Stromal cell of bone marrow (primary cell): Measurements from ENCODE around the gene TRIM6.
"Not testable (repeated sequence)": the region's sequence is repeated elsewhere in the genome, so short reads cannot be mapped to it uniquely, and the experiment has no call there.

Source experiments
- DNase-seq: peaks from one replicate; pipeline ENCODE4 v3.0.0-alpha.2; 2012; ENCODE audit warnings: low read depth

The TRIM6 gene

GRCh38 chr11:5596607-5597201 is at the start of gene TRIM6:
Gene TRIM6 (plus strand): TSS chr11:5596637. CDS start chr11:5596898, 261 bp downstream.
- DNase-seq = peak; percentile 18

DNA sequence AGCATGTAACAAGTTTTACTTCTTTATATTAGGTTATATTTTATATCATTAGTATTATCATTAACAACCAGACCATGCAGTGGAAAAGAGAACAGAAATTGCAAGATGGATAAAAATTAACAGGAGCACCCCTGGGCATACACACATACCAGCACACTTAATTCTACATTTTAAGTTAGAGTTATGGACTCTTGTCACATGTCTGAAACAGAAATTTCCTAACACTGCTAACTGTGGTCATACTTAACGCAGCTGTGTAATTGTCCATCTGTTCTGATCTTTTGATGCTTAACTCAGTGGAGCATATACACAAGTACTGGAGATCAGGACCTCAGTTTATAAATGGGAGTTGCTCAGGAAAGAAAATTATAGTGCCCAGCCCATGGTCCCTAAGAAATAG is 48.5 kb upstream of the TRIM6 start:
- DNase-seq = no peak

- no peak for DNase-seq
Observed at GRCh38 chr11:5548440-5548839, 48.0 kb upstream of the TRIM6 start, which contains the start of gene OR52H1. Gene OR52H1 (minus strand): TSS chr11:5548540. CDS start chr11:5545505, 3,035 bp downstream.

- DNase-seq = peak; percentile 36
Observed at GRCh38 chr11:5550440-5551095, 45.9 kb upstream of the TRIM6 start.

GRCh38 chr11:5553343-5553742 is 43.1 kb upstream of the TRIM6 start:
- no peak for DNase-seq

- DNase-seq = no peak
Observed at GRCh38 chr11:5556596-5557188, 39.7 kb upstream of the TRIM6 start.

DNA sequence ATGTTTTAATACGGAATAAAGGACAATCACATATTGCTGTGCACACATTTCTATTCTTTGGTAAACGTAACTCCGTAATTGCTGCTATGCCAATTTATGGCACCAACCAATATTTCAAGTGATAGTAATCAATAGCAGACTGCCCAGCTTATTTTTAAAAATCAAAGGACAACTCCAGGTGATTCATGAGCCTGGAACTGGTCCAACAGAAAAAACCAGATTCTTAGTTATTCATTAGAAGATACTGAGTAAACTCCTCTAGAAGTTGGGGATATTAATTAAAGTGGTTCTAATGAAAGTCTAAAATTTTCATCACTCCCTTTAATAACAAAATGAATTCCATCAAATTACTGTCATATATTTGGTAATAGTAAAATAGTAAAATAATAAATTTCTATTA is 38.7 kb upstream of the TRIM6 start:
- no peak for DNase-seq

DNA sequence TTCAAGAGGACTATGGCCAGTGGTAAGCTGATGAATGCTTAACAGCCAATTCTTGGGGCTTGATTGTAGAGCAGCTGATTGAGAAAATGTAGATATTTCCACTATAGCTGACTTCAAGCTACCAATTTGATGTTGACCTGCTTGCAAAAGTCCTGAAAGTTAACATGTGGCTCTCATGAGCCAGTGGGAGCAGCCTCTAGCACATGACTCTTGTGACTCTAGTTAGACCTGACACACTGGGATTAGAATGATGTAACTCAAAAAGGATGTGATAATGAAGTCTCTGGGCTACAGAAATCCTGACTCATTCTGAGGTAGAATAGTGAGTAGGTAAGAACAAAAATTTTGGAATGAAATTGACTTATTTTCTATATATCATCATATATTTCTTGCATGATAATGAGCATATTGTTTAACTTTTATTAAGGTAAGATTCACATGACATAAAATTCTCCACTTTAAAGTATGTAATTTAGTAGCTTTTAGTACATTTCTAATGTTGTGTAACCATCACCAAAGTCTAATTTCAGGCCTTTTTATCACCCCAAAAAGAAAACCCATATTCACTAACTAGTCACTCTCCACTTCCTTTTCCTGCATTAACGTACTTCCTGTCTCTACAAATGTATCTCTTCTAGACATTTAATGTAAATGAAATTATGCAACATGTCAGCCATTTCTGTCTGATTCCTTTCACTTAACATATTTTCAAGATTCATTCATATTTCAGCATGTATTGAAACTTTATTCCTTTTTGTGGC is 32.0 kb upstream of the TRIM6 start:
- no peak for DNase-seq

DNA sequence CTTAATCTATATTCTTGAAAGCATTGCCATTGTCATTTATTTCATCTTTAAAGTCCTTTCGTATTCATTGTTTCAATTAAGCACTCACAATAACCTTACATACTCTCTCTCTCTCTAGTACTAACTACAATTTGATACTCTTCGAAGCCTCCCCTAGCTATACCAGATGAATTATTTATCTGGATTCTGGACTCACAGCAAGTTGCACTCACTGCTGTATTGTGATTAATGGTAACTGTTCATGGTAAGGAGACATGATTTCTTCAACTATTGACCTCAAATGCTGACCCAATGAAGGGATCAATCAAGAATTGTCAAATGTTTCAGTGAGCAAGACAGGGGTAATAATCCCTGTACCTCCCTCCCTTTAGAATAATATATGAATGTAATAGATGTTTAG is 21.8 kb upstream of the TRIM6 start:
- no peak for DNase-seq

GRCh38 chr11:5575152-5575551 is 21.3 kb upstream of the TRIM6 start:
- no peak for DNase-seq

GRCh38 chr11:5577101-5577500 is 19.3 kb upstream of the TRIM6 start:
- DNase-seq = no peak

GRCh38 chr11:5580577-5580976 is 15.9 kb upstream of the TRIM6 start, which contains the start of gene OR52B6:
Gene OR52B6 (plus strand): TSS chr11:5580877. CDS start chr11:5580877, 0 bp downstream.
- DNase-seq = no peak

DNA sequence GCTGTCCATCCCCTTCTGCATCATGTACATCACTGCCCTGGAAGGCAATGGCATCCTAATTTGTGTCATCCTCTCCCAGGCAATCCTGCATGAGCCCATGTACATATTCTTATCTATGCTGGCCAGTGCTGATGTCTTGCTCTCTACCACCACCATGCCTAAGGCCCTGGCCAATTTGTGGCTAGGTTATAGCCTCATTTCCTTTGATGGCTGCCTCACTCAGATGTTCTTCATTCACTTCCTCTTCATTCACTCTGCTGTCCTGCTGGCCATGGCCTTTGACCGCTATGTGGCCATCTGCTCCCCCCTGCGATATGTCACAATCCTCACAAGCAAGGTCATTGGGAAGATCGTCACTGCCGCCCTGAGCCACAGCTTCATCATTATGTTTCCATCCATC is 15.4 kb upstream of the TRIM6 start:
- no peak for DNase-seq

GRCh38 chr11:5584458-5584857 is 12.0 kb upstream of the TRIM6 start:
- DNase-seq = not testable (repeated sequence)

DNA sequence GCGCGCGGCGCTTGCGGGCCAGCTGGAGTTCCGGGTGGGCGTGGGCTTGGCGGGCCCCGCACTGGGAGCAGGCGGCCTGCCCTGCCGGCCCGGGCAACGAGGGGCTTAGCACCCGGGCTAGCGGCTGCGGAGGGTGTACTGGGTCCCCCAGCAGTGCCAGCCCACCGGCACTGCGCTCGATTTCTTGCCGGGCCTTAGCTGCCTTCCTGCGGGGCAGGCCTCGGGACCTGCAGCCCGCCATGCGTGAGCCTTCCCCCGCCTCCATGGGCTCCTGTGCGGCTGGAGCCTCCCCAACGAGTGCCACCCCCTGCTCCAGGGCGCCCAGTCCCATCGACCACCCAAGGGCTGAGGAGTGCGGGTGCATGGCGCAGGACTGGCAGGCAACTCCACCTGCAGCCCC is 6.5 kb upstream of the TRIM6 start:
- not testable (repeated sequence) for DNase-seq

DNA sequence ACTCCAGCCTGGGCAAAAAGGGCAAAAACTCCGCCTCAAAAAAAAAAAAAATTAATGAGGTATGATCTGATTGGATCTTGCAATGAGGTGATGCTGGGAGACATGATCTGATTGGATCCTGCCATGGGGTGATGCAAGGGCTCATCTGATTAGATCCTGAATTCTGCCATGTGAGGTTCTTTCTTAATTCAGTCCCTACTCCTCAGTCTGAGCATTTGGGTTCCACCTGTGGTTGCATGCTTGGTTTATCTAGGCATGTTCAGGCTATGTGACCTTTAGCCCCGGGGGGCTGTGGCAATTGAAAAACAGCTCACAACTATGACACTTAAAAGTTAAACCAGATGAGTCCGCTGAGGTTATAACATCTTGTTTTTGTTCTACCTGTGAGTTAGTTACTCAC is 4.8 kb upstream of the TRIM6 start:
- DNase-seq = no peak

DNA sequence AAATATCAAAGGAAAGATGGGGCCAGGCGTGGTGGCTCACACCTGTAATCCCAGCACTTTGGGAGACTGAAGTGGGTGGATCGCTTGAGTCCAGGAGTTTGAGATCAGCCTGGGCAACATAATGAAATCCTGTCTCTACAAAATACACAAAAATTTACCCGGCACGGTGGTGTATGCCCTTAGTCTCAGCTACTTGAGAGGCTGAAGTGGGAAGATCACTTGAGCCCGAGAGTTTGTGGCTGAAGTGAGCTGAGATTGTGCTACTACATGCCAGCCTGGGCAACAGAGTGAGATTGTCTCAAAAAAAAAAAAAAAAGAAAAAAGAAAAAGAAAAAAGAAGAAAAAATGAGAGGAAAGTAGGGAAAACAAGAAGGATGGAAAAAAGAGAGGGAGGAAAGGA is 3.8 kb upstream of the TRIM6 start:
- no peak for DNase-seq

GRCh38 chr11:5593146-5593545 is 3.3 kb upstream of the TRIM6 start:
- DNase-seq = no peak

DNA sequence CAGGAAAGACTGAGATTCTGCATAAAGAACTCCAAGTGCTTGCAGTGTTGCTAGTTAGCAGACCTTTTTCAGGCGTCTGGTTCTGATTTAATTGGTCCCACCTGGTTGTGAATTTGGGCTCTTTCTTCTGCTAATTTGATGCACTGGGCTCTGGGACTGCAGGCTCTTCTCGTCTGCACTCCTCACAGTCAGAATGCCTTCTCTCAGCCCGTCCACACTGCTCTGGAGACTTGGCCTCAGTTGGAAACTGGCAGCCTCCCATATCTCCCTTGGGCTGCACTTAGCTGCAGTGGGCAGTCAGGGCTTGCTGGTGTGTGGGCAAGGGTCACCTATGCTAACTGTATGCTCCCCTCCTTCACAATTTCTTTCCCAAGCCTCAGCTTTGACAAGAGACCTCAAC is 1.5 kb downstream of the TRIM6 start:
- no peak for DNase-seq

DNA sequence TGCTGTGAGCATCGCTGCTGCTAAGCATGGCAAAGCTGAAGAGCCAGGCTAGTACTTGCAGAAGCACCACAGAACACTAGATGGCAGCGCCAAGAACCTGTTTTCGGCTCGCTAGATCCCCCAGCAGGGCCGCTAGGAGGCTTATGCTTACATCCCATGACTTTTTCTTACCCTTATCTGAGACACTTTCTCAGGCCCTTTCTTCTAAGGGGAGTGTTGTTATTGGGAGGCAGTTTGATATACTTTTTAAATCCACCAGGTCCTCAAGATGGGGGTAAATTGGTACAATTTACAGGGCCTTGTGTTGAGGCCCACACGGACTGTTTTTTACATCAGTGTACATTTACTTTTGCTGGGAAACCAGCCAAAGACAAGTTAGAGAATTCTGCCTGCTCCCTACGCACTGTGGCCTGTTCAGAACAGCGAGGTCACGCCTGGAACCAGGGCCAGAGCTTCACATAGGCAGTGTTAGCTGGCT is 4.0 kb downstream of the TRIM6 start:
- DNase-seq = peak; percentile 76

DNA sequence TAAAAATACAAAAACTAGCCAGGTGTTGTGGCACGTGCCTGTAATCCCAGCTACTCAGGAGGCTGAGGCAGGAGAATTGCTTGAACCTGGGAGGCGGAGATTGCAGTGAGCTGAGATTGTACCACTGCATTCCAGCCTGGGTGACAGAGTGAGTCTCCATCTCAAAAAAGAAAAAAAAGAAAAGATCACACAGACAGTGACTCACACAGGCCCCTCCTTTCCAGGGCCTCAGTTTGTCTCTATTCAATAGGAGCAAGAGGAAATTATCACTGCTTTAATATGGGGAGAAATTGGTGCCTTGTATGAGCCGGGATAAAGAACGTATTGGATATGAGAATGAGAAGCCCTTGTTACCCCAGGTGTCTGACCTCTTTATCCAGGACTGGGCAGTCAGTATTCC is 6.4 kb downstream of the TRIM6 start:
- DNase-seq = not testable (repeated sequence)

GRCh38 chr11:5603326-5603725 is 6.9 kb downstream of the TRIM6 start:
- no peak for DNase-seq

DNA sequence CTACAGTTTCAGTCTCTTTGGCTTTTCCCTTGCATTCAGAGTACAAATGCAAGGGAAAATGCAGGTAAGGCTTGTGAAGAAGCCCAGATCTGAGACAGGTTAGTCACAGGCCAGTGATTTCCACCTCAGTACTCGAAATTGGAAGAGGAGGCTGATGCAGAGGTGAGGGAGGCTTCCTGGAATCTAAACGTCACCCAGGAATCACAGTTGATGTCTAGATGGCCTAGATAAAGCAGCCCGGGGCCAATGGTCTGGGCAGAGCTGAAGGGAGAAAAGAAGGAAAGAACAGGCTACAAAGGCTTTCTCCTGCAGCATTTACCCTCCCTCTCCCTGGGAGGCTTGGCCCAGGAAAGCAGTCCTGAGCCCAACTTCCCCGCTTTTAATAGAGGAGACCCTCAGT is 8.5 kb downstream of the TRIM6 start:
- no peak for DNase-seq
